ENCODE measurements around the gene OR51B4. TPM values are rescaled to one million over a fixed set of nuclear protein-coding genes. Genes with fewer than 3 reads are reported as not detected.

Gene OR51B4
- total and polyA plus RNA-seq, 2 donors (not counting 3 experiments of a cell fraction or from before 2014, with no cell fraction given), result 0.08 TPM; not detected in 1

DNA sequence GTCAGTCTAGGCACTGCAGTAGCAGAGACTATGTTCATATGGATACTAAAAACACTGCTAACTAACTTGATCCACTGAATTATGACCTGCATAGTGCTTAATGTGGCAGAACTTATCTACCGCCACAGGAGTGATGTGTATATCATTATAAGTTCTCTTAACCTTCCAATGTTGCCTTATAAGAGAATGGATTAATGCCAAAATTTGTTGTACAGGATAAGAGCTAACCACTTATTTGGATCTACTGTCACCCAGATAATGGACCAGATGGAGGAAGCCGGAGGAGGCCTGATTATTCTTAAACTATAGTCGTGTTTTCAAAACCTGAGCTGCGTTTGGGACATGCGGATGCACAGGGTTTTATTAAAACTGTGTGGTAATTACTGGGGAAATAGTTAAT, 1.9 kb upstream of the OR51B4 start:
- BruUV-seq (replicated peaks), result no TSS peak
- ChIA-PET CTCF (no interaction called here), POLR2A (no interaction called here)
- H3K4me1 ChIP-seq (ENCODE audit: control insufficient read depth, extremely low read depth, insufficient read depth, low read length), result no peaks in the 10 kb centered on the region
- no peaks in the 10 kb centered on the region for H4K20me1 ChIP-seq (replicated peaks; ENCODE audit: control insufficient read depth, extremely low read depth, insufficient read depth, low read length)
- FAIRE-seq (no peak), DNase-seq (ENCODE audit: low read depth, low spot score) (no peak)
- H3K4me2 ChIP-seq (ENCODE audit: insufficient read depth, low read length), result no peak overlapping the region
- H3K9me1 ChIP-seq (replicated peaks; ENCODE audit: control insufficient read depth, extremely low read depth, insufficient read depth, low read length), result no peaks in the 10 kb centered on the region
- intact Hi-C loops (cut with micrococcal nuclease), result no loop called here
- dilution Hi-C loops (cut with MboI; ENCODE audit: extremely low pct_ligation_motif_present, low sequenced_read_pairs), result no loop called here
- H3K4me3 ChIP-seq (replicated peaks in 1 of 3; ENCODE audit: insufficient read depth in 1 of 3, low read depth in 1 of 3, low read length in 3 of 3), result no peak overlapping the region
- TF ChIP-seq MYC (IDR thresholded peaks at IDR 0.05; ENCODE audit: low read depth, low read length) (no peak), POLR2A (IDR thresholded peaks at IDR 0.05; ENCODE audit: low read depth, low read length) (no peak), JUN (IDR thresholded peaks at IDR 0.05; ENCODE audit: borderline replicate concordance, insufficient read depth, insufficient read length, low read depth) (no peak), GATA2 (IDR thresholded peaks at IDR 0.05; ENCODE audit: insufficient read depth, insufficient read length, low read depth, low read length) (no peak), FOS (IDR thresholded peaks at IDR 0.05; ENCODE audit: borderline replicate concordance, insufficient read depth, low read length) (no peak), POLR2AphosphoS5 (IDR thresholded peaks at IDR 0.05; ENCODE audit: insufficient read depth, low read depth, low read length) (no peak), EZH2 (IDR thresholded peaks at IDR 0.05; ENCODE audit: borderline replicate concordance, low read depth, low read length, severe bottlenecking) (no peak)
- TF ChIP-seq, protein P1, sequence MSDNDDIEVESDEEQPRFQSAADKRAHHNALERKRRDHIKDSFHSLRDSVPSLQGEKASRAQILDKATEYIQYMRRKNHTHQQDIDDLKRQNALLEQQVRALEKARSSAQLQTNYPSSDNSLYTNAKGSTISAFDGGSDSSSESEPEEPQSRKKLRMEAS (IDR thresholded peaks at IDR 0.05; ENCODE audit: insufficient read depth, insufficient read length), result no peak
- TF ChIP-seq, protein P2, sequence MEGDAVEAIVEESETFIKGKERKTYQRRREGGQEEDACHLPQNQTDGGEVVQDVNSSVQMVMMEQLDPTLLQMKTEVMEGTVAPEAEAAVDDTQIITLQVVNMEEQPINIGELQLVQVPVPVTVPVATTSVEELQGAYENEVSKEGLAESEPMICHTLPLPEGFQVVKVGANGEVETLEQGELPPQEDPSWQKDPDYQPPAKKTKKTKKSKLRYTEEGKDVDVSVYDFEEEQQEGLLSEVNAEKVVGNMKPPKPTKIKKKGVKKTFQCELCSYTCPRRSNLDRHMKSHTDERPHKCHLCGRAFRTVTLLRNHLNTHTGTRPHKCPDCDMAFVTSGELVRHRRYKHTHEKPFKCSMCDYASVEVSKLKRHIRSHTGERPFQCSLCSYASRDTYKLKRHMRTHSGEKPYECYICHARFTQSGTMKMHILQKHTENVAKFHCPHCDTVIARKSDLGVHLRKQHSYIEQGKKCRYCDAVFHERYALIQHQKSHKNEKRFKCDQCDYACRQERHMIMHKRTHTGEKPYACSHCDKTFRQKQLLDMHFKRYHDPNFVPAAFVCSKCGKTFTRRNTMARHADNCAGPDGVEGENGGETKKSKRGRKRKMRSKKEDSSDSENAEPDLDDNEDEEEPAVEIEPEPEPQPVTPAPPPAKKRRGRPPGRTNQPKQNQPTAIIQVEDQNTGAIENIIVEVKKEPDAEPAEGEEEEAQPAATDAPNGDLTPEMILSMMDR (IDR thresholded peaks at IDR 0.05; ENCODE audit: extremely low read depth in 1 of 2, insufficient read depth in 1 of 2, low read depth in 1 of 2, low read length in 2 of 2), result no peak
- no peaks in the 10 kb centered on the region for H3K79me2 ChIP-seq (ENCODE audit: control insufficient read depth, insufficient read depth, low read length)
- no peaks in the 10 kb centered on the region for H3K36me3 ChIP-seq (ENCODE audit: control insufficient read depth in 2 of 2, extremely low read depth in 1 of 2, insufficient read depth in 2 of 2, low read length in 2 of 2)
- no peak overlapping the region for H3K9ac ChIP-seq (replicated peaks; ENCODE audit: extremely low read depth, insufficient read depth, low read length)
- H3K27ac ChIP-seq (ENCODE audit: insufficient read depth, low read depth, low read length), result no peak overlapping the region
- H3K27me3 ChIP-seq (ENCODE audit: control insufficient read depth in 2 of 2, insufficient read depth in 2 of 2, low read length in 2 of 2), result no peaks in the 10 kb centered on the region
- H2AFZ ChIP-seq (ENCODE audit: low read depth, low read length), result no peak overlapping the region
- no peaks in the 10 kb centered on the region for H3K9me3 ChIP-seq (replicated peaks; ENCODE audit: control insufficient read depth, insufficient read depth, low read length)
